H1 (cell line): ENCODE results near the gene ARHGAP10. TPM values are rescaled to one million over a fixed set of nuclear protein-coding genes. Genes with fewer than 3 reads are reported as not detected.

ENCODE experiments used
- CTCF ChIA-PET: fragments of 300-600 bp; sonication (Branson Sonifier 250); formaldehyde crosslinking; loops from one replicate; lab custom pipeline; 2021; ENCODE audit not compliant: partially characterized antibody; lab: Charles Lee
- POLR2A ChIA-PET: fragments of 300-600 bp; sonication (Branson Sonifier 250); formaldehyde crosslinking; loops from one replicate; lab custom pipeline; 2021; ENCODE audit warnings: inconsistent platforms; ENCODE audit not compliant: partially characterized antibody; lab: Charles Lee
- DNase-seq, 2 experiments: peaks; one replicate each; pipeline versions ENCODE4 v3.0.0 to v3.0.0-alpha.2; 2010 to 2022; ENCODE audit warnings: low spot score in 2 of 2, low read depth in 1 of 2, mixed read lengths in 1 of 2
- FAIRE-seq: peaks from 2 replicates; lab custom pipeline; 2011; peaks lifted over from hg19 to GRCh38; lab: Jason Lieb, UNC
- H2AFZ ChIP-seq: 2 replicates; pipeline ENCODE4 v1.8.1; 2012; ENCODE audit warnings: low read length, inconsistent platforms
- H2AK5ac ChIP-seq: 2 replicates; pipeline ENCODE4 v1.6.1; 2013; ENCODE audit warnings: low read depth, low read length
- H2BK120ac ChIP-seq: replicated peaks from 2 replicates; pipeline ENCODE3; 2013; ENCODE audit warnings: low read depth, low read length, inconsistent platforms
- H2BK12ac ChIP-seq: 2 replicates; pipeline ENCODE4 v1.6.1; 2013; ENCODE audit warnings: low read depth, low read length
- H2BK15ac ChIP-seq: 2 replicates; pipeline ENCODE4 v1.6.1; 2013; ENCODE audit warnings: low read length
- H2BK20ac ChIP-seq: 2 replicates; pipeline ENCODE4 v1.6.1; 2013; ENCODE audit warnings: low read length
- H2BK5ac ChIP-seq: 2 replicates; pipeline ENCODE4 v1.6.1; 2013; ENCODE audit warnings: low read depth, low read length
- H3K14ac ChIP-seq: 2 replicates; pipeline ENCODE4 v1.6.1; 2013; ENCODE audit warnings: inconsistent platforms; ENCODE audit not compliant: insufficient read length
- H3K18ac ChIP-seq: 2 replicates; pipeline ENCODE4 v1.6.1; 2013; ENCODE audit warnings: low read length; ENCODE audit errors: extremely low read depth
- H3K23ac ChIP-seq: 2 replicates; pipeline ENCODE4 v1.6.1; 2013; ENCODE audit warnings: inconsistent platforms; ENCODE audit not compliant: insufficient read length
- H3K23me2 ChIP-seq: 2 replicates; pipeline ENCODE4 v1.6.1; 2013; ENCODE audit warnings: low read depth, low read length
- H3K27ac ChIP-seq: 2 replicates; pipeline ENCODE4 v1.6.1; 2011; ENCODE audit warnings: low read depth, low read length, inconsistent platforms
- H3K27me3 ChIP-seq, 4 experiments: replicated peaks in 1 of 4; 1 replicate in 1 of 4; 2 replicates in 3 of 4; pipeline versions ENCODE4 v1.6.1 to v1.8.1; 2011 to 2013; ENCODE audit warnings: low read length in 3 of 4, mild to moderate bottlenecking in 3 of 4, inconsistent platforms in 2 of 4, mixed read lengths in 2 of 4, moderate library complexity in 1 of 4; ENCODE audit not compliant: control insufficient read depth in 3 of 4, insufficient read depth in 3 of 4; ENCODE audit errors: extremely low read depth in 1 of 4
- H3K36me3 ChIP-seq, 4 experiments: 2 replicates each; pipeline versions ENCODE4 v1.6.1 to v1.8.1; 2011 to 2013; ENCODE audit warnings: mild to moderate bottlenecking in 4 of 4, low read length in 3 of 4, moderate library complexity in 2 of 4, control low read depth in 1 of 4, inconsistent platforms in 1 of 4; ENCODE audit not compliant: insufficient read depth in 4 of 4, control insufficient read depth in 2 of 4
- H3K4ac ChIP-seq: replicated peaks from 2 replicates; pipeline ENCODE3; 2013; ENCODE audit warnings: low read length, low read depth, mixed read lengths, inconsistent platforms; ENCODE audit not compliant: insufficient read length
- H3K4me1 ChIP-seq, 4 experiments: replicated peaks in 1 of 4; 1 replicate in 1 of 4; 2 replicates in 3 of 4; pipeline versions ENCODE4 v1.6.1 to v1.8.1; 2011 to 2013; ENCODE audit warnings: low read length in 3 of 4, inconsistent platforms in 2 of 4, mixed read lengths in 1 of 4; ENCODE audit not compliant: insufficient read depth in 4 of 4, control insufficient read depth in 3 of 4
- H3K4me2 ChIP-seq, 2 experiments: 2 replicates each; pipeline versions ENCODE4 v1.6.1 to v1.8.1; 2011 to 2013; ENCODE audit warnings: low read depth in 2 of 2, low read length in 2 of 2, control low read depth in 1 of 2, inconsistent platforms in 1 of 2, mild to moderate bottlenecking in 1 of 2; ENCODE audit not compliant: insufficient read depth in 1 of 2
- H3K4me3 ChIP-seq, 4 experiments: fragments of 200-600, 300-600 bp in 1 of 4; sonication (generic), shearing (Covaris generic), sonication (Bioruptor Twin) in 1 of 4; 2 replicates each; pipeline versions ENCODE4 v1.5.1 to v1.8.1; 2011 to 2016; ENCODE audit warnings: low read length in 4 of 4, low read depth in 3 of 4, control low read depth in 2 of 4, inconsistent platforms in 2 of 4, mild to moderate bottlenecking in 2 of 4, mixed read lengths in 1 of 4, moderate library complexity in 1 of 4; ENCODE audit not compliant: insufficient read depth in 2 of 4; ENCODE audit errors: extremely low read depth in 1 of 4
- H3K56ac ChIP-seq: replicated peaks from 2 replicates; pipeline ENCODE3; 2013; ENCODE audit warnings: low read depth, mild to moderate bottlenecking, mixed read lengths, low read length, inconsistent platforms; ENCODE audit not compliant: insufficient read length
- H3K79me1 ChIP-seq: 2 replicates; pipeline ENCODE4 v1.6.1; 2013; ENCODE audit warnings: low read depth, low read length, control low read depth
- H3K79me2 ChIP-seq, 2 experiments: 2 replicates each; pipeline versions ENCODE4 v1.6.1 to v1.8.1; 2012 to 2013; ENCODE audit warnings: low read length in 2 of 2, mild to moderate bottlenecking in 2 of 2, inconsistent platforms in 1 of 2; ENCODE audit not compliant: insufficient read depth in 2 of 2, control insufficient read depth in 1 of 2
- H3K9ac ChIP-seq, 4 experiments: replicated peaks in 1 of 4; 1 replicate in 1 of 4; 2 replicates in 3 of 4; pipeline versions ENCODE4 v1.6.1 to v1.8.1; 2011 to 2013; ENCODE audit warnings: low read depth in 3 of 4, low read length in 3 of 4, control low read depth in 2 of 4, mild to moderate bottlenecking in 2 of 4, moderate library complexity in 2 of 4, inconsistent platforms in 1 of 4; ENCODE audit errors: extremely low read depth in 1 of 4
- H3K9me3 ChIP-seq, 2 experiments: 2 replicates each; pipeline versions ENCODE4 v1.6.1 to v1.8.1; 2012 to 2013; ENCODE audit warnings: mild to moderate bottlenecking in 2 of 2, moderate library complexity in 2 of 2, control low read depth in 1 of 2, inconsistent platforms in 1 of 2, low read depth in 1 of 2, low read length in 1 of 2, mixed read lengths in 1 of 2; ENCODE audit not compliant: insufficient read depth in 2 of 2
- H4K20me1 ChIP-seq, 2 experiments: replicated peaks in 1 of 2; 2 replicates each; pipeline versions ENCODE3 to v1.8.1; 2011 to 2013; ENCODE audit warnings: inconsistent platforms in 2 of 2, low read length in 2 of 2, mild to moderate bottlenecking in 1 of 2; ENCODE audit not compliant: insufficient read depth in 2 of 2, control insufficient read depth in 1 of 2
- H4K5ac ChIP-seq: 2 replicates; pipeline ENCODE4 v1.6.1; 2013; ENCODE audit warnings: low read length, low read depth, mixed read lengths, inconsistent platforms; ENCODE audit not compliant: insufficient read length
- H4K8ac ChIP-seq: 2 replicates; pipeline ENCODE4 v1.8.0; 2013; ENCODE audit warnings: mild to moderate bottlenecking, moderate library complexity, low read length, inconsistent platforms; ENCODE audit not compliant: insufficient read depth; ENCODE audit errors: extremely low read depth
- H4K91ac ChIP-seq: replicated peaks from 2 replicates; pipeline ENCODE3; 2013; ENCODE audit warnings: low read length, mixed read lengths, inconsistent platforms; ENCODE audit not compliant: insufficient read length
- ASH2L ChIP-seq: fragments of 200-600, 300-600 bp; sonication (generic); IDR thresholded peaks from one replicate; pipeline ENCODE4 v1.7.1; 2017; ENCODE audit warnings: low read length
- BCL11A ChIP-seq, 2 experiments: IDR thresholded peaks; one replicate each; pipeline ENCODE4 v1.6.1; 2011; ENCODE audit warnings: low read depth in 2 of 2, low read length in 2 of 2, mild to moderate bottlenecking in 2 of 2
- CTBP2 ChIP-seq: IDR thresholded peaks from 2 replicates; pipeline ENCODE4 v1.7.0; 2011; ENCODE audit warnings: borderline replicate concordance, mild to moderate bottlenecking, moderate library complexity, mixed read lengths, low read length; ENCODE audit not compliant: insufficient read depth, insufficient read length
- FOSL1 ChIP-seq: IDR thresholded peaks from 2 replicates; pipeline ENCODE4 v1.6.1; 2011; ENCODE audit warnings: mild to moderate bottlenecking, low read depth, low read length, moderate library complexity; ENCODE audit not compliant: insufficient read depth
- KDM1A ChIP-seq: fragments of 200-600, 300-600 bp; sonication (generic); IDR thresholded peaks from 2 replicates; pipeline ENCODE4 v1.7.1; 2016; ENCODE audit warnings: mild to moderate bottlenecking, low read length, borderline replicate concordance
- KDM5A ChIP-seq: fragments of 200-600 bp; IDR thresholded peaks from 2 replicates; pipeline ENCODE4 v1.7.1; 2012; ENCODE audit warnings: mild to moderate bottlenecking, low read length, inconsistent platforms, mixed read lengths
- RXRA ChIP-seq: IDR thresholded peaks from 2 replicates; pipeline ENCODE4 v1.6.1; 2011; ENCODE audit warnings: low read depth, mild to moderate bottlenecking, low read length, moderate library complexity; ENCODE audit not compliant: insufficient read depth
- SAP30 ChIP-seq: fragments of 300-600 bp; sonication (generic); IDR thresholded peaks from 2 replicates; pipeline ENCODE4 v1.7.1; 2012; ENCODE audit warnings: low read length, moderate library complexity, mild to moderate bottlenecking, inconsistent platforms; ENCODE audit not compliant: insufficient read depth, insufficient replicate concordance
- SP2 ChIP-seq: IDR thresholded peaks from 2 replicates; pipeline ENCODE4 v1.6.1; 2012; ENCODE audit warnings: mild to moderate bottlenecking, low read length, inconsistent platforms
- TCF12 ChIP-seq: IDR thresholded peaks from 2 replicates; pipeline ENCODE4 v1.6.1; 2011; ENCODE audit warnings: low read depth, mild to moderate bottlenecking, low read length
- ZNF274 ChIP-seq: IDR thresholded peaks from 2 replicates; pipeline ENCODE4 v1.7.0; 2012; ENCODE audit warnings: low read length, borderline replicate concordance; ENCODE audit errors: extremely low read depth
- WGBS, 2 experiments: shearing (Covaris generic) in 1 of 2; methylation state at CpG; one replicate each; pipeline versions ENCODE4 v1.1.6 to v1.1.7; 2013 to 2015; ENCODE audit warnings: low lambda C conversion rate in 2 of 2, mixed read lengths in 2 of 2, inconsistent platforms in 1 of 2, low coverage in 1 of 2, missing lambda C conversion rate in 1 of 2; ENCODE audit not compliant: insufficient replicate concordance in 2 of 2, insufficient coverage in 1 of 2, insufficient read length in 1 of 2; ENCODE audit errors: extremely low coverage in 1 of 2, missing lambda C conversion rate in 1 of 2; 5-methylcytosine and 5-hydroxymethylcytosine counted together
- polyA plus RNA-seq, 7 experiments: library from polyadenylated mRNA; depleted of rRNA in 3 of 7; stranded (reverse) in 5 of 7; unstranded in 2 of 7; fragments of >200 nt in 5 of 7; fragments of 200-250 nt in 2 of 7; gene quantifications; 1 replicate in 5 of 7; 2 replicates in 1 of 7; 4 replicates in 1 of 7; pipeline versions ENCODE4 v1.2.1 to v1.2.3, GENCODE V29; 2011 to 2013; ENCODE audit warnings: missing spikeins in 2 of 7, mixed read lengths in 2 of 7
- total RNA-seq: library from RNA; stranded (reverse); fragmentation: NEBNext Ultra II Directional; extraction: Animal tissue kit (Norgen Biotek cat#: 25700); gene quantifications from 2 replicates; pipeline ENCODE4 v1.2.1, GENCODE V29; 2021
- TF ChIP-seq, protein P1 (sequence below): IDR thresholded peaks from 2 replicates; pipeline ENCODE4 v1.6.1; 2011; ENCODE audit warnings: low read length, improper control_type of control experiment

Gene ARHGAP10
- total and polyA plus RNA-seq, 2 of the 8 experiments (the other 6 are each of a cell fraction or from before 2014, with no cell fraction given), result 3.7 to 6.1 TPM

DNA sequence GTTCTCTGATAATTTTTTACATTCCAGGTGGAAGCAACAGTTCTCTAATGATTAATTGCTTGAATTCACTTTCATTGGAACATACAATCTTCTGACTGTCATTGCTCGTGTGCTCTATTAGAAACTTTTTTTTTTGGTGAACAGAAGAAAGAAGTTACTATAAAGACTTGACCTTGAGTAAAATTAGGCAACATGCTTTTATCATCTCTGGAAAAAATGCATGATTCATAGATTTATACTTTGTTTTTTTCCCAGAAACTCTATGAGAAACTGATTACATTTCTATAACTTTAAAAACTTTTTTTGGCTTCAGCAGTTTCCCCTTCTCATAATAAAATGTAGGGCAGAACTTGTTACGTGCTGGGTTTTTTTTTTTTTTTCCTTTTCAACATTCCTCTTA, 167.6 kb downstream of the ARHGAP10 start:
- Histone ChIP-seq H3K4ac (no peak overlapping the region), H2BK5ac (no peak overlapping the region), H3K27ac (no peak overlapping the region), H4K8ac (no peak overlapping the region), H3K56ac (no peak overlapping the region), H3K36me3 (no peaks in the 10 kb centered on the region; a peak in 1 of 8 replicates), H4K91ac (no peak overlapping the region), H3K14ac (no peak overlapping the region), H4K20me1 (no peaks in the 10 kb centered on the region), H2BK120ac (no peak overlapping the region), H2BK12ac (no peak overlapping the region), H3K9ac (no peak overlapping the region), H4K5ac (no peak overlapping the region), H3K23me2 (no peaks in the 10 kb centered on the region), H3K4me3 (no peak overlapping the region), H3K18ac (no peak overlapping the region), H3K27me3 (no peaks in the 10 kb centered on the region), H2AK5ac (no peak overlapping the region), H3K4me2 (no peak overlapping the region), H3K9me3 (peaks cover 0 to 3% of the 10 kb centered on the region in 2 experiments; a peak in 2 of 4 replicates), H2BK15ac (no peak overlapping the region), H3K23ac (no peak overlapping the region), H2BK20ac (no peak overlapping the region), H3K79me2 (no peaks in the 10 kb centered on the region), H3K79me1 (no peaks in the 10 kb centered on the region), H3K4me1 (no peaks in the 10 kb centered on the region), H2AFZ (no peak overlapping the region)
- 88% methylated on average over 2 of the region's 2 CpGs; no CpG with 5 or more reads in 1 of the 2 experiments for WGBS, 2 experiments
- TF ChIP-seq SAP30 (no peak), RXRA (no peak), CTBP2 (no peak), ASH2L (no peak), KDM5A (no peak), ZNF274 (no peak), KDM1A (no peak), TCF12 (no peak), BCL11A (IDR thresholded peaks at IDR 0.05; ENCODE audit: low read depth in 2 of 2, low read length in 2 of 2) (no peak), SP2 (no peak), FOSL1 (no peak)
- TF ChIP-seq, protein P1, sequence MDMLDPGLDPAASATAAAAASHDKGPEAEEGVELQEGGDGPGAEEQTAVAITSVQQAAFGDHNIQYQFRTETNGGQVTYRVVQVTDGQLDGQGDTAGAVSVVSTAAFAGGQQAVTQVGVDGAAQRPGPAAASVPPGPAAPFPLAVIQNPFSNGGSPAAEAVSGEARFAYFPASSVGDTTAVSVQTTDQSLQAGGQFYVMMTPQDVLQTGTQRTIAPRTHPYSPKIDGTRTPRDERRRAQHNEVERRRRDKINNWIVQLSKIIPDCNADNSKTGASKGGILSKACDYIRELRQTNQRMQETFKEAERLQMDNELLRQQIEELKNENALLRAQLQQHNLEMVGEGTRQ, result no peak
- ChIA-PET POLR2A (no interaction called here), CTCF (no interaction called here)
- FAIRE-seq (no peak), DNase-seq (no peak)
